Activated naive CD8-positive, alpha-beta T cell treated with anti-CD3 and anti-CD28 coated beads for 36 hours (primary cell): ENCODE results near the gene CH25H. TPM values are rescaled to one million over a fixed set of nuclear protein-coding genes. Genes with fewer than 3 reads are reported as not detected.

Source experiments
- DNase-seq: peaks from one replicate; pipeline ENCODE4 v3.0.0; 2021
- H3K27ac Mint-ChIP-seq: one replicate; pipeline ENCODE4 v1.8.0; 2022; ENCODE audit warnings: mild to moderate bottlenecking, moderate library complexity, mixed read lengths
- H3K27me3 Mint-ChIP-seq: one replicate; pipeline ENCODE4 v1.8.0; 2022; ENCODE audit warnings: mild to moderate bottlenecking, mixed read lengths
- H3K36me3 Mint-ChIP-seq: one replicate; pipeline ENCODE4 v1.8.0; 2021; ENCODE audit warnings: mild to moderate bottlenecking, mixed read lengths
- H3K4me1 Mint-ChIP-seq: one replicate; pipeline ENCODE4 v1.8.0; 2021; ENCODE audit warnings: mixed read lengths
- H3K4me3 Mint-ChIP-seq: one replicate; pipeline ENCODE4 v1.8.0; 2022; ENCODE audit warnings: mild to moderate bottlenecking, moderate library complexity, mixed read lengths
- H3K9me3 Mint-ChIP-seq: one replicate; pipeline ENCODE4 v1.8.0; 2022; ENCODE audit warnings: mixed read lengths
- total RNA-seq, 2 experiments: library from RNA; stranded (reverse); gene quantifications; one replicate each; pipeline ENCODE4 v1.2.3, GENCODE V29; 2021

The CH25H gene
- total RNA-seq, 2 experiments from 2014 or later, result 0.16 to 0.21 TPM

- no peaks in the 10 kb centered on the region for H3K9me3 Mint-ChIP-seq
- H3K27me3 Mint-ChIP-seq, result no peaks in the 10 kb centered on the region
- DNase-seq, result no peak
- no peak overlapping the region for H3K4me3 Mint-ChIP-seq
- H3K4me1 Mint-ChIP-seq, result peaks cover 6% of the 10 kb centered on the region
- H3K27ac Mint-ChIP-seq, result no peak overlapping the region
- peaks cover 4% of the 10 kb centered on the region for H3K36me3 Mint-ChIP-seq
These were observed 33.4 kb upstream of the CH25H start for GRCh38 chr10:89240519-89240918.

GRCh38 chr10:89238956-89239644 is 32.0 kb upstream of the CH25H start:
- peaks cover 4% of the 10 kb centered on the region for H3K36me3 Mint-ChIP-seq
- no peak overlapping the region for H3K4me3 Mint-ChIP-seq
- H3K27me3 Mint-ChIP-seq, result no peaks in the 10 kb centered on the region
- no peaks in the 10 kb centered on the region for H3K9me3 Mint-ChIP-seq
- peaks cover 6% of the 10 kb centered on the region for H3K4me1 Mint-ChIP-seq
- no peak for DNase-seq
- no peak overlapping the region for H3K27ac Mint-ChIP-seq

- DNase-seq, result no peak
- Mint-ChIP-seq H3K27me3 (no peaks in the 10 kb centered on the region), H3K36me3 (peaks cover 4% of the 10 kb centered on the region), H3K4me1 (peaks cover 2% of the 10 kb centered on the region), H3K9me3 (no peaks in the 10 kb centered on the region), H3K4me3 (no peak overlapping the region), H3K27ac (no peak overlapping the region)
These were observed 30.7 kb upstream of the CH25H start for GRCh38 chr10:89237849-89238248.

- Mint-ChIP-seq H3K27me3 (no peaks in the 10 kb centered on the region), H3K4me1 (no peaks in the 10 kb centered on the region), H3K9me3 (no peaks in the 10 kb centered on the region), H3K27ac (no peak overlapping the region), H3K4me3 (no peak overlapping the region), H3K36me3 (peaks cover 4% of the 10 kb centered on the region)
- no peak for DNase-seq
These were observed 29.2 kb upstream of the CH25H start for GRCh38 chr10:89236226-89236797.

GRCh38 chr10:89235073-89235798 is 28.1 kb upstream of the CH25H start:
- no peak overlapping the region for H3K4me3 Mint-ChIP-seq
- DNase-seq, result no peak
- peaks cover 4% of the 10 kb centered on the region for H3K36me3 Mint-ChIP-seq
- no peaks in the 10 kb centered on the region for H3K9me3 Mint-ChIP-seq
- H3K27ac Mint-ChIP-seq, result no peak overlapping the region
- no peaks in the 10 kb centered on the region for H3K27me3 Mint-ChIP-seq
- no peaks in the 10 kb centered on the region for H3K4me1 Mint-ChIP-seq

GRCh38 chr10:89233033-89233432 is 25.9 kb upstream of the CH25H start:
- no peak overlapping the region for H3K27ac Mint-ChIP-seq
- no peak for DNase-seq
- H3K27me3 Mint-ChIP-seq, result no peaks in the 10 kb centered on the region
- peaks cover 4% of the 10 kb centered on the region for H3K36me3 Mint-ChIP-seq
- no peak overlapping the region for H3K4me3 Mint-ChIP-seq
- no peaks in the 10 kb centered on the region for H3K4me1 Mint-ChIP-seq
- peaks cover 1% of the 10 kb centered on the region for H3K9me3 Mint-ChIP-seq

- DNase-seq, result no peak
- Mint-ChIP-seq H3K27ac (no peak overlapping the region), H3K9me3 (peaks cover 1% of the 10 kb centered on the region), H3K4me1 (peaks cover 8% of the 10 kb centered on the region), H3K4me3 (no peak overlapping the region), H3K27me3 (no peaks in the 10 kb centered on the region), H3K36me3 (peaks cover 16% of the 10 kb centered on the region)
These were observed 21.8 kb upstream of the CH25H start for GRCh38 chr10:89228962-89229361.

GRCh38 chr10:89228146-89228545 is 21.0 kb upstream of the CH25H start:
- H3K27me3 Mint-ChIP-seq, result no peaks in the 10 kb centered on the region
- H3K4me1 Mint-ChIP-seq, result peaks cover 10% of the 10 kb centered on the region
- peaks cover 1% of the 10 kb centered on the region for H3K9me3 Mint-ChIP-seq
- no peak overlapping the region for H3K4me3 Mint-ChIP-seq
- no peak overlapping the region for H3K27ac Mint-ChIP-seq
- no peak for DNase-seq
- H3K36me3 Mint-ChIP-seq, result peaks cover 16% of the 10 kb centered on the region

GRCh38 chr10:89226891-89227290 is 19.8 kb upstream of the CH25H start:
- H3K4me1 Mint-ChIP-seq, result peaks cover 10% of the 10 kb centered on the region
- DNase-seq, result no peak
- H3K36me3 Mint-ChIP-seq, result peaks cover 18% of the 10 kb centered on the region
- no peak overlapping the region for H3K4me3 Mint-ChIP-seq
- H3K9me3 Mint-ChIP-seq, result peaks cover 1% of the 10 kb centered on the region
- no peaks in the 10 kb centered on the region for H3K27me3 Mint-ChIP-seq
- no peak overlapping the region for H3K27ac Mint-ChIP-seq

GRCh38 chr10:89224739-89225443 is 17.8 kb upstream of the CH25H start:
- Mint-ChIP-seq H3K27ac (peak overlapping the region; percentile 83), H3K4me3 (peak overlapping the region; percentile 66), H3K27me3 (no peaks in the 10 kb centered on the region), H3K4me1 (peaks cover 10% of the 10 kb centered on the region), H3K36me3 (peaks cover 22% of the 10 kb centered on the region), H3K9me3 (peaks cover 1% of the 10 kb centered on the region)
- DNase-seq, result peak; percentile 12

- Mint-ChIP-seq H3K27ac (no peak overlapping the region), H3K27me3 (no peaks in the 10 kb centered on the region), H3K9me3 (no peaks in the 10 kb centered on the region), H3K4me1 (peaks cover 17% of the 10 kb centered on the region), H3K36me3 (peaks cover 21% of the 10 kb centered on the region), H3K4me3 (no peak overlapping the region)
- no peak for DNase-seq
These were observed 14.8 kb upstream of the CH25H start for GRCh38 chr10:89221919-89222318.

GRCh38 chr10:89219513-89220218 is 12.5 kb upstream of the CH25H start:
- DNase-seq, result no peak
- Mint-ChIP-seq H3K4me1 (peaks cover 9% of the 10 kb centered on the region), H3K9me3 (no peaks in the 10 kb centered on the region), H3K36me3 (peaks cover 7% of the 10 kb centered on the region), H3K27ac (no peak overlapping the region), H3K27me3 (no peaks in the 10 kb centered on the region), H3K4me3 (no peak overlapping the region)

- no peak overlapping the region for H3K4me3 Mint-ChIP-seq
These were observed 10.2 kb upstream of the CH25H start for GRCh38 chr10:89217057-89217990.

GRCh38 chr10:89216056-89216455 is 8.9 kb upstream of the CH25H start:
- no peaks in the 10 kb centered on the region for H3K9me3 Mint-ChIP-seq
- no peak for DNase-seq
- H3K27ac Mint-ChIP-seq, result no peak overlapping the region
- H3K4me1 Mint-ChIP-seq, result peaks cover 12% of the 10 kb centered on the region
- H3K4me3 Mint-ChIP-seq, result no peak overlapping the region
- H3K27me3 Mint-ChIP-seq, result peaks cover 3% of the 10 kb centered on the region
- peaks cover 3% of the 10 kb centered on the region for H3K36me3 Mint-ChIP-seq

More at GRCh38 chr10:89217057-89217990, 10.2 kb upstream of the CH25H start:
- Mint-ChIP-seq H3K36me3 (peaks cover 6% of the 10 kb centered on the region), H3K4me1 (peaks cover 9% of the 10 kb centered on the region), H3K27ac (no peak overlapping the region), H3K9me3 (no peaks in the 10 kb centered on the region), H3K27me3 (no peaks in the 10 kb centered on the region)
- peak; percentile 41 for DNase-seq
